HG02623 (cell line): Measurements from ENCODE around the gene SDK1.
"Not testable (repeated sequence)": the region's sequence is repeated elsewhere in the genome, so short reads cannot be mapped to it uniquely, and the experiment has no call there.

Experiments used
- ATAC-seq: cut with Tn5 transposase; IDR thresholded peaks from one replicate; pipeline ENCODE4 v1.9.1; 2021; ENCODE audit warnings: moderate library complexity; ENCODE audit not compliant: unreplicated experiment

SDK1 gene

DNA sequence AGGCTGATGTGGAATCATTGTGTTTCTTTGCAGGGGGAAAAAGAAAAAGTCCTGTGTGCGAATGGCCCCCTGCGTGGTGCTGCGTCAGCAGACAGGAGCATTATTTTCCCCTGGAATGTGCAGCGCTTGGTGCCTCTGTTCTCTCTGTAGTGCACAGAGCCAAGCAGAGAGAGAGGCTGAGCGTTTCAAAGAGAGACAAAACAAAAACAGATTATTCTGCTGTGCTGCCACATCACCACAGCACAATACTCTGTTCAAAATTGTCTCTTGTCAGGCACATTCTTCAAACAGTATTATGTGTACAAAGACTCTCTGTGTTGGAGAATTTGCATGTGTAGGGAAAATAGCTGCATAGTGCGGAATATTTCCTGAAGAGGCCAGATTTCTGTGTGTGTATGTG, 609.0 kb downstream of the SDK1 start:
- ATAC-seq, result no peak

DNA sequence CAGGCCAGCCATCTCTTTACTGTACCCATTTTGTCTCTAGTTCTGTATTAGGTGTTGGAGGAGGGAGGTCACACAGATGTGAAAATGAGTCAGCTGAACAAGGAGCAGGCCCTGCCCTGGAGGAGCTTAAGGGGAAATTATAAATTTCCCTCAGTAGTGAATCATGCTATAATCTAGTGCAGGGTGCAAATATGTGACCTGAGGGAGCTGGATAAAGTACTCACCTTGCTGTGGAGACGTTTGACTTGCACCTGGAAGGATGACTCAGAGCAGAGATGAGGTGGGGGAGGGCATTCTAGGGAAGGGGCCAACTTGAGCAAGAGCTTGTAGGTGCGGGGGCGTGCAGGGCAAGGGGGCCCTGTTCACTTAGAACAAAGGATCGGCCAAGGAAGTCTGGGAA, 610.6 kb downstream of the SDK1 start:
- no peak for ATAC-seq

DNA sequence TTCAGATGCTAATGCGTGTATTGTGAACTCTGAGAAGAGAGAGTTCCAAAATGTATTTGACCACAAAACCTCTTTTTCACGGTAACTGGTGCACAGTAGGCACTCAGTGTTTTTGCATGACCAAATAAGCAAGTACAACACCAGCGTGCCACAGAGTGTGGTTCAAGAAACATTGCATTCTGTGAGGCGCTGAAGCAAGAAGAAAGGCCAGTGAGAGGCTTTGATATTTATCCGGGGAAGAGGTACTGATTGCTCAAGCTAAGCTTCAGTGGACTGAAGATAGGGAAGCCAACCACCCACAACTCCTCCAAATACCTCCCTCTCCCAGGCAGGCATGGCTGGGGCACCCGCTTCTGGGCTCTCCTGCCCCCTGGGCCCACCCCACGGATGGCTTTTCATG, 611.2 kb downstream of the SDK1 start:
- ATAC-seq, result no peak

DNA sequence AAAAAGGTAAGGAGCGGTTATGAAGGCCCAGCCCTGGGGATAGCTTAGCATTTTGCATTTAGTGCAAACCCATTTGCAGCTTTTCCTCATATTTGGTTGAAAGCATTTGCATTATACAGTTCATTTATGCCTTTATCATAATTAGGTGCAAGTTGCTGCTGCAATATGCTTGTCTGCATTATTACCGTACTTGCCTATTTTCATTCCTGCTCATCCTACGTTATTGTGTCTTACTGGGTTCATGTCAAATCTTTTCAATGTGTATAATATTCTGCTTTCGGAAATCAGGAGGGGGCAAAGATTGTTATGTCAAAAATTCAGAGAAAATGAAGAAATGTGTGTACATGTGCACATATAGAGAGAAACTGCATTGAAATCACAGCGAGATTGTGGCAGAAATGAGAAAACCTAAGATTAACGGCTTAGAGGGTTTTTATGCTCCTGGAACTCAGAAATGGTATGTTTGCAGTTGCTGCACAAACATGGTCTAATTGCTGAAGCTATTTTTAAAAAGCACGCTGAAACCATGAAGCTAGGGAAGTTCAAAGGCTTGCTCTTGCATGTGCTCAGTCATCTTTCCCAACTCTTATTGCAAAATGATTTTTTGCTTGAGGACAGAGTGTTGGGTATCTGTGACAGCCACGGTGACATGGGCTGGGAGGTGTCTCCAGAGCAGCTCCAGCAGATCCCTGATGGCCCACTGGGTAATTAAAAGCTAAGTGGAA, 613.2 kb downstream of the SDK1 start:
- ATAC-seq, result no peak

DNA sequence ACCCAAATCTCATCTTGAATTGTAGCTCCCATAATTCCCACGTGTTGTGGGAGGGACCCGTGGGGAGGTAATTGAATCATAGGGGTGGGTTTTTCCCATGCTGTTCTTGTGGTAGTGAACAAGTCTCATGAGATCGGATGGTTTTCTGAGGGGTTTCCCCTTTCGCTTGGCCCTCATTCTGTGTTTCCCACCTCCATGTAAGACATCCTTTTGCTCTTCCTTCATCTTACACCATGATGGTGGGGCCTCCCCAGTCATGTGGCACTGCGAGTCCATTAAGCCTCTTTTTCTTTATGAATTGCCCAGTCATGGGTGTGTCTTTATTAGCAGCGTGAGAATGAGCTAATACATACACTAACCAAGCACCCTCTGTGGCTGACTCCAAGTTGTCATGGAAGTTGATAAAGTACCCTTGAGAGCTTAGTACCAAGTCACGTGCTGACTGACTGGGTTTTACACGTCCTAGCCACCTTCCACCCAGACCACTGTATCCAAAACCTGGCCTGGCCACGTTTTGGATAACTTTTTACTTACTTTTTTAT, 614.4 kb downstream of the SDK1 start:
- ATAC-seq, result no peak

DNA sequence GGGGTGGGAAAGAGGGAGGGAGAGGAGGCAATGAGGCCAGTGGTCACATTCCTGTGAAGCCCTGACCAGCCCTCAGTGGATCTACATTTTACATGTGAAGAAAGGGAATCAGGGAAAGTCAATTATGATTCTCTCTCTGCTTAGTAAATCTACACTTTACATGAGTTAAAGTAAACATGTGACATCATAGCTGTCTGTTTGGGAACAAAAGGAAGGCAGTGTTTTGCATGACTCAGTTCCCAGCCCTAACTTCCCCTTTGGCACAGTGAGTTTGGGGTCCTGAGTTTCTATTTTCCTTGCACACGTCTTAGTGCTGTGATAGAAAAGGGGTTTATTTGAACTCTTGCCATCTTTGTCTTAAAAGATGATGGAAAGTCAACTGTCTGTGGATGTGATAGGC, 615.1 kb downstream of the SDK1 start:
- no peak for ATAC-seq

DNA sequence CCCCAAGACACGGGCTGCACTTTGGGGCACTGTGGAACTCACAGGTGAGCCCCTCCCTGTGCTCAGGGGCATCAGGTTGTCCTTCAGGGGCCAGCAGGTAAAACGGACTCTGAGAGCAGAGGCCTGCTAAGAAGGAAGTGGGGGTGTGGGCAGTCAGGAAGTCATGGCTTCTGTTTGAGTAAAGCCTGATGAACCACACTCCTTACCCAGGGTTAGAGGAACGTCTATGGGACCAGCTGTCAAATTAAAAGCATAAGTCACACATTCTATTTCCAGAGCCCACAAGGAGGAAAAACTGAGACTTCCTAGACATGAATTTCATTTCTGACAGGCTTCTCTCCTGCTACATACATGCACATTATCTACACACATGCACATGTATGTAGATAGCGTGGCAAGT, 616.4 kb downstream of the SDK1 start:
- ATAC-seq, result no peak

DNA sequence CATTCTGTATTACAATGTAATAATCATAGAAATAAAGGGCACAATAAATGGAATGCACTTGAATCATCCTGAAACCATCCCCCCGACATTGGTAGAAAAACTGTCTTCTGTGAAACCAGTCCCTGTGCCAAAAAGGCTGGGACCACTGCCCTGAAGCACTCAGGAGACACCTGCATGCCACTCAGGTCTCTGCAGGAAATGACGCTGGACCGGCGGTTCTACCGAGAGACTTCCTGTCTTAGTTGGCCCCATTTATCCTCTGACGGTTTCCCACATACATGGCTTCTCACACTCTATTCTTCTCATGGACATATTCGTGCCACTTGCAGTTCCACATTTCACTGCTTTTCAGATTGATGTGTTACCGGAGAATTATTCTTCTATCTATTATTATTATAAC, 617.5 kb downstream of the SDK1 start:
- no peak for ATAC-seq

DNA sequence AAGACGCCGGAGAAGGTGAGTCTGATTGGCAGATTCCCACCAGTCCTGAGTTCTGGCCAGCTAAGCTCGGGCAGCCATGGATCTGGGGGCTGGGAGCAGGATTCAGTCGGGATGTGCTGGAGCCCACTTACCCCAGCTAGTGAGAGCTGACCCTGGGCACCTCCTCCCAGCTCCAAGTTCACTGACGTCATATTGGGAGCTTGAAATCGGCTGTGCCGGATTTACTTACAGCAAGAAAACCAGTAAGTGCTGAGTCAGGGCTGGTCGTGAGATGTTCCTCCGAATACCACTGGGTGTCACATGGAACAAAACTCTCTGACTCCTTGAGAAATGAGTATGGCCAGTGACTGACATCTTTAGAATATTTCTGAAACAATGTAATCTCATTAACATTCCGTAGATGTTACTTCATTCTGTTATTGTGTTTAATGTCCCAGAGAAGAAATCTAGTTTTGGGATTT, 621.2 kb downstream of the SDK1 start:
- ATAC-seq, result no peak

DNA sequence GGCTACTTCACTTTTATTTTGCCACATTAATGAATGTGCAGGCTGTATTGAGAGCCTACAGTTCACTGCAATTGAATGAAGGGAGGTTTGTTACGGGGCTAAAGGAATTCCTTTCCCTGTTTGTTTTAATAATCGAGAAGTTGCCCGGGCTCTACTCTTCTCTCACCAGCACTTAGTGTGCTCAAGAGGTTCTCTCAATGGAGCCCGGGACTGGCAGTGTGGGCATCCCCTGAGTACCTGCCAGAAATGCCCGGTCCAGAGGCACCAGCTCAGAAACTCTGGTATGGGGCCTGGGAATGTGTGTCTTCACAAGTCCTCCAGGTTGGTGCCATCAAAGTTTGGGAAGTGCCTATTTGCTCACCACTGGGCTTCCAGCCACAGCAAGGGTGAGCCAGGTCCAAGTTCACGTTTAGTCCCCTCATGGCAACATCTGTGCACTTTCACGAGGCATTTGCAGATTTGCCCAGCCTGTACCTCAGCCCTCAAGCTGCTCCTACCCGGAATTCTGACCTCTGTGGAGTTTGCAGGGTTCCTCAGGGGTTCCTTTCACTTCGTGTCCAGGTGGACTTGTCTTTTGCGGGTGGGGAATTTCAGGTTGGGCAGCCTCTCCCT, 622.4 kb downstream of the SDK1 start:
- no peak for ATAC-seq

DNA sequence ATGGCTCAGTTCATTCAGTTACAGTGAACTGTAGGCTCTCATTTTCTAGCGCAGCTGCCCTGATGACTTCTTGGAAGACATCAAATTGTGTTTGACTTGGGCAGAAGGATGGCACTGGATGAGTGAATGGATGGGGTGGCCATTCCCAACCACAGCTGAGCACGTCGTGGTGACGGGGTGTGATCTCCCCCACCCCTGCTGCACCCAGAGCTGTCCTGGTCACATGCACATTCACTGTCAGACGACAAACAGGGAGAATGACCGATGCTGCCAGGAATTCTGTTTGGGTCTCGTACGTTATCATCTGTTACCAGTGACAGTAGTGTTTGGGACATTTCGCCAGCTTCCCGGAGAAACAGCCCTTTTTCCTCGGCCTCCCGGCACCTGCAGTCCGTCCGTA, 623.2 kb downstream of the SDK1 start:
- ATAC-seq, result no peak

DNA sequence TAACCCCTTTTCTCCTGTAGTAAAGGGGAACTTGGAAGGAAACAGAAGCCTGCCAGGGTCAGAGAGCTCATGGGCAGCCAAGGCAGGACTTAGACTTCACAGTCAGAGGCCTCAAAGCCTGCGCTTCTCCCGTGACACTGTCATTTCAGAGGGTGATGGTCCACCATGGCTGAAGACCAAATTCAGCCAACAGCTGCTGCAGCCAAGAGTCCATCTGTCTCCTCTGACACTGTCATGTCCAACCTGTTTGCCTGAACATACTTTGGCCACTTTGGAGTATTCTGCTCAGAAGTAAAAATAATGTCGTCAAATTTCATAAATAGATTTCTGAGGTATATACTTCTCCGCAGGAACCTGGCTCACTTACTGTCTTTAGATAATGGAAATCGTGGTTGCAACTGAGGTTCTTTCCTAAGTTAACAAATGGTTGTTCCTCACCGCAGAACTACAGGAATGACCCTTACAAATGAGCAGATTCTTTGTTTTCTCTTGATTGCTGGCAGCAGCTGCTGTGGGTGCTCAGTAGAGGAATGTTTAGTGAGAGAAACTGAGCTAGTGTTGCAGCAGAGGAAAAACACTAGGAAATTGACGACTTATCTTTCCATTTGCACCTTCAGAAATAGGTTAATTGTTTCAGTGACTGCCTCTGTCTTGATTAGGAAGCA, 626.5 kb downstream of the SDK1 start:
- no peak for ATAC-seq

DNA sequence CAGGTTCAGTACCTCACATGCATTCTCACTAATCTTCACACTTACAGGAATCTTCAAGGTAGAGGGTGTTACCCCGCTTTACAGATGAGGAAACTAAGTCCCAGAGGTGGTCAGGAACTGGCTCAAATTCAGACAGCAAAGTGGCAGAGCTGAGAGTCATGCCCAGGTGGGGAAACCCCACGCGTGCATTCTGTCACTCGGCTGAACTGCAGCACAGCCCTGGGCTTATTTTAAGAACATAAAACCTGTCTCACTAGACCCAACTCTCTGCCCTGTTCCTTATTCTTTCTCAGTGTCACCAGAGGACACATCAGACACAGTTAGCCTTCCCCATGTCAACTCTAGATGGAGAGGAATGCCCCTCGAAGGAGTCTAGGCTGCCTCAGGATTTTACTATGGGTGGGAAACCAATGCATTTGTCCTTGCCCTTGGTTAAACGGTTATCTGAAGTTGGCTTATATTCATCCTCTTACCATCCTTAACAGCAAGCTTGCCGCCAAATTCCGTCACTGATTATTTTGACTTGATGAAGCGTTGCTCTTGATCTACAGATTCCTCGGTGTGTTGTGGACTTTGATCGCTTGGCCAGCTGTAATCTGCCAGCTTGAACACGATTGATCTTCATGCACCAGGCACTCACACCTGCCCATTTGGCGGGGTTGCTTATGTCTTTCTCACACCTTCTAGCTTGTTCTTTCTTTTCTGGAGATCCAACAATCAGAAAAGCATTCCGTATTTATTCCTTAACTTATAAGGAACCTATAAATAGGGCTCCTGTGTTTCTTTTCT, 627.9 kb downstream of the SDK1 start:
- no peak for ATAC-seq

DNA sequence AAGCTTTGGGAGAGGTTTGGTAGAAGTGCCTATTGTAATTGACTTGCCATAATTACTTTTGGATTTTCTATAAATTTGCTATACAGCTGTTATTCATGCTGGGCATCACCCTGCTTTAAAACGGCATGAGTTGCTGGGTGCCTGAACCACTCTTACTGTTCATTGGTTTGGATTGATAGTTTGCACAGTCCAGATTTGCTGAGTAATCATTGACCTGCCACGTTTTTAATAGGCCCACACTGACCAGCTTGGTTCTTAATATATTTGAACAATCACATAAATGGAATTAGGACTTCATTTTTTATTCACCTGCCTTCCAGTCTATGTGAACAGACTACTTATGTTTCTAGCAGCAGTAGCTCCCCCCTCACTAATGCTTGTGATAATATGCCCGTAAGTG, 630.8 kb downstream of the SDK1 start:
- ATAC-seq, result no peak

DNA sequence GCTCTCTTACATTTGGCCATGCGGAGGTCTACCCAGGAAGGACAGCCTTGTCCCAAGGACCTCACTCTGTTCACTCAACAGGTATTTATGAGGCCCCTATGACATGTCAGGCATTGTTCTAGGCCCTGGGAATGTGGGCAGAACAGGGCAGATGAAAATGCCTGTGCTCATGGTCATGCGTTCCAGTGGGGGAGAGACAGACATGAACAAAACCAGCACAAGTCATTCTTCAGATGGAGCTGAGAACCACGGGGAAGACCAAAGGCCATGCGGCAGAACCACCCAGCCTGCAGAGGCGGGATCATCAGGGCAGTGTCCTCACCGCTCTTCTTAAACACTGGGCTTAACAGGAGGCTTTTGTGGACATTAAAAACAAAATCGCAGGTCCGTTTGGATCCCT, 636.1 kb downstream of the SDK1 start:
- ATAC-seq, result no peak

DNA sequence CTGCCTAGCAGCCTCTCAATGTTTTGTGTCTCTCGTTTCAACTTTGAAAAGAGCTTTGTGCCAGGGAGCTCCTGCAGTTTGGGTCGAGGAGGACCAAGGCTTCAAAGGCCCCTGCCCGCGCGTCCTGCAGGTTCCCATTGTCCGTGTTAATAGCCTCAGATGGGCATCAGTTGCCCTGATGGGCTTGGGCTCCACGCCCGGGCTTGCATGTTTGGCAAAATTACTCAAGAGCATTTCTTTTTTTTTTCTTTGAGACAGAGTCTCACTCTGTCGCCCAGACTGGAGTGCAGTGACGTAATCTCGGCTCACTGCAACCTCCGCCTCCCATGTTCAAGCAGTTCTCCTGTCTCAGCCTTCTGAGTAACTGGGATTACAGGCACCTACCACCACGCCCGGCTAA, 636.6 kb downstream of the SDK1 start:
- no peak for ATAC-seq

DNA sequence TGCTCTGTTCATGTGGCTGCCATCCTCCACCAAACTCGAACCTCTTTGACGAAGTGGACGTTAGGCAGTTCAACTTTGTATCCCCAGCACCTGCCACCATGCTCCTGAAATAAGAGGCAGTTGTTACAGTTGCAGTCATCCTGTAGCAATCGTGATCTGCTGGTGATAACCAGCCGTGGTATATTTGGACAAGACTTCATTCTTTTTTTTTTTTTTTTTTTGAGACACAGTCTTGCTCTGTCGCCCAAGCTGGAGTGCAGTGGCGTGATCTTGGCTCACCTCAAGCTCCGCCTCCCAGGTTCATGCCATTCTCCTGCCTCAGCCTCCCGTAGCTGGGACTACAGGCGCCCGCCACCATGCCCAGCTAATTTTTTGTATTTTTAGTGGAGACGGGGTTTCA, 640.7 kb downstream of the SDK1 start:
- ATAC-seq, result not testable (repeated sequence)

DNA sequence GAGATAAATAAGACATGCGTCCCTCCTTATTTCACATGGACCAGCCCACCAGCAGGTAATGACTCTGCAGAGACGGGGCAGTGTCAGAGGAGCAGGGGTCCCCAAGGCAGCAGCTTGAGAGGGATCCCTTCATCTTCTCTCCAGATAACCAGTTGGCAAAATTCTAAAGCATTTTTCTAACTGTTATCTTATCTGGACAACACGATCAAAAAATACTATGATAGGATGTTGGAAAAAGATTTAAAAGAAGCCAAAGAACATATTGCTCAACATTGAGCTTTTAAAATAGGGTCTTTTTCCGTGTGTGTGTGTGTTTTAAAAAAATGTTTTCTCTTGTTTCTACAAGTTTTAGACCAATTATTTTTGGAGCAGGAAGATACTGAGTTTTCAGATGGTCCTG, 641.2 kb downstream of the SDK1 start:
- no peak for ATAC-seq

DNA sequence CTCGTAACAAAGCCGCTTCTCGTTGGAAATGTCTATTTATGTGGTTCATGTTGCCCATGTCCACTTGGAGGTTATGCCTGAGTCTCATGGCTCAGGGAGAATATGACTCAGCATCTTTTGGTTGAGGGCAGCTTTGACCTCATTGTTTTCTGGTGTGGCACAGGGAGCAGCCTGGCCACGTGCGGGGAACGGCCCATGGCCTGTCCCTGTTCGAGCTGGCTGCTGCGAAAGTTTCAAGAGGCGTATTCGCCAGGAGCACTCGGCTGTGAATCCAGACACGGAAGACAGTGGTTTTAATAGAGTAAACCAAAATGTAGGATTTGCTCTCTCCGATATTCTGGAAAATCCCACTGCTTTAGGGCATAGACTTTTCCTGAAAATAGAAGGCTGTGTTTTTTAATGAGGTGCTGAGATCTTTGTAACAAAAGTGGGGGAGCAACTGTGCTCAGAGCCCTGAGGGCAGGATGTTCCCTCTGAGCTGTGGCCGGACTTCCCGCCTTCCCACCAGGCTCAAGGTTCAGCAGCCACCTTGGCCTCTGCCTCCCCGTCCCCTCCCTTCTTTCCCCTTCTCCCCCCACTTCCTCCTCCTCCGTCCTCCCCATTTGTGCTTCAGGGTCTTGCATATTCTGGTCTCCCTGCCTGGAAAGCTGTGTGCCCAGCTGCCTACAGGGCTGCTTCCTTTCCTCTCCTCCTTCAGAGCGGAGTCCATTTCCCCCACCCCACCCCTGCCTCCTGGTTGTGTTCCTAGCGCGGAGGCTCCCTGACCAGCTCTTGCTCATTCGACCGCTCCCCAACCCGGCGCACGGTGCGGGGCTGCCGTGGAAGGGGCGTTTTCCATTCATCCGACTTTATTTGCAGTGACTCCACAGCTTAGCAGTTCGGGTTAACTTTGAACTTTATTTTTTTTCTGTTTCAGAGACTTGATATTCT, 642.0 kb downstream of the SDK1 start:
- ATAC-seq, result no peak
